ENCODE results near the gene TAF1B. TPM values are rescaled to one million over a fixed set of nuclear protein-coding genes. Genes with fewer than 3 reads are reported as not detected.

Gene TAF1B
- total and polyA plus RNA-seq, 10 of the 15 experiments (the other 5 are each of a cell fraction or from before 2014, with no cell fraction given): 8.1 to 18.3 (median 12.4) TPM

DNA sequence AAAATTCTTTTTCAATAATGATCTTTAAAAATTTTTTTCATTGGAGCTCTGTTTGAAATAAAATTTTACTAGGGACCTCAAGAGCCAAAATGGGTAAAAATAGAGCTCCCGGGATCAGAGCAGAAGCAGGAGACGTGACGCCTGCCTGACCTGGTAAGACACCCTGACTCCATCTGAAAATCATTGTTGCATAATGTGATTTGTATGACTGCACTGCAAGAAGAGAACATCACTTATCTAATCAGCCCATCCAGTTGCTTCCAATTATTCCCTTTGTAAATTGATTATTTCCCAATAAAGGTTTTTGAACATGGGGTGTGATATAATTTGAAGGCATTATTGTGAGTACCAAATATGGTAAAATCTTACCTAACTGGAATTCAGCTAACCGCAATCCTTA lies 17.1 kb upstream of the TAF1B start:
- ChIA-PET RAD21 (ENCODE audit: unreplicated experiment) (no interaction called here), SMC1A (ENCODE audit: uncharacterized antibody, unreplicated experiment) (interaction anchor here (0.6 to 0.7 kb wide), 3 partner anchors 148 to 1355 kb away, joined by 3 read pairs; no protein-coding TSS in a partner anchor), CTCF (interaction anchor here (0.6 kb wide), 2 partner anchors 158 to 268 kb away, joined by 3 read pairs; no protein-coding TSS in a partner anchor), POLR2A (no interaction called here)
- no peak overlapping the region for H3K4me2 ChIP-seq (ENCODE audit: control insufficient read depth, insufficient read depth)
- H3K9ac ChIP-seq (ENCODE audit: control insufficient read depth, insufficient read depth, low read length): no peak overlapping the region
- H3K79me2 ChIP-seq (ENCODE audit: control insufficient read depth, insufficient read depth, low read length): no peaks in the 10 kb centered on the region
- DNase-seq (ENCODE audit: low read depth, low spot score): no peak
- 46% methylated on average over 4 of the region's 4 CpGs for WGBS (ENCODE audit: insufficient coverage, insufficient replicate concordance, low lambda C conversion rate, missing lambda C conversion rate)
- H3K4me3 ChIP-seq: no peak overlapping the region
- no peaks in the 10 kb centered on the region for H3K9me3 ChIP-seq (replicated peaks; ENCODE audit: control insufficient read depth, insufficient read depth, low read length)
- H3K4me1 ChIP-seq (ENCODE audit: control insufficient read depth, insufficient read depth, low read length): no peaks in the 10 kb centered on the region
- H3K27ac ChIP-seq (ENCODE audit: control insufficient read depth, insufficient read depth): no peak overlapping the region
- H3K36me3 ChIP-seq (ENCODE audit: control insufficient read depth in 2 of 2, insufficient read depth in 2 of 2, low read length in 1 of 2): no peaks in the 10 kb centered on the region
- ATAC-seq: no peak
- no peaks in the 10 kb centered on the region; a peak in 1 of 4 replicates for H3K27me3 ChIP-seq (replicated peaks in 1 of 2; ENCODE audit: control insufficient read depth in 2 of 2, insufficient read depth in 2 of 2, low read length in 1 of 2)
- TF ChIP-seq SMARCA5 (IDR thresholded peaks at IDR 0.05) (no peak), EGR1 (IDR thresholded peaks at IDR 0.05; ENCODE audit: borderline replicate concordance in 1 of 2, low read depth in 2 of 2, low read length in 2 of 2) (no peak), ZZZ3 (IDR thresholded peaks at IDR 0.05; ENCODE audit: control insufficient read depth, insufficient read length, low read depth) (no peak), JUND (IDR thresholded peaks at IDR 0.05; ENCODE audit: low read depth, low read length) (no peak), LARP7 (IDR thresholded peaks at IDR 0.05) (no peak)
- no peaks in the 10 kb centered on the region for H4K20me1 ChIP-seq (ENCODE audit: control insufficient read depth, insufficient read depth)
- intact Hi-C loops (cut with micrococcal nuclease; ENCODE audit: unreplicated experiment): no loop called here
- BruUV-seq (replicated peaks): no TSS peak
- FAIRE-seq: no peak
- H2AFZ ChIP-seq (ENCODE audit: control insufficient read depth, low read depth, low read length): no peak overlapping the region
- in situ Hi-C loops (cut with MboI): no loop called here

DNA sequence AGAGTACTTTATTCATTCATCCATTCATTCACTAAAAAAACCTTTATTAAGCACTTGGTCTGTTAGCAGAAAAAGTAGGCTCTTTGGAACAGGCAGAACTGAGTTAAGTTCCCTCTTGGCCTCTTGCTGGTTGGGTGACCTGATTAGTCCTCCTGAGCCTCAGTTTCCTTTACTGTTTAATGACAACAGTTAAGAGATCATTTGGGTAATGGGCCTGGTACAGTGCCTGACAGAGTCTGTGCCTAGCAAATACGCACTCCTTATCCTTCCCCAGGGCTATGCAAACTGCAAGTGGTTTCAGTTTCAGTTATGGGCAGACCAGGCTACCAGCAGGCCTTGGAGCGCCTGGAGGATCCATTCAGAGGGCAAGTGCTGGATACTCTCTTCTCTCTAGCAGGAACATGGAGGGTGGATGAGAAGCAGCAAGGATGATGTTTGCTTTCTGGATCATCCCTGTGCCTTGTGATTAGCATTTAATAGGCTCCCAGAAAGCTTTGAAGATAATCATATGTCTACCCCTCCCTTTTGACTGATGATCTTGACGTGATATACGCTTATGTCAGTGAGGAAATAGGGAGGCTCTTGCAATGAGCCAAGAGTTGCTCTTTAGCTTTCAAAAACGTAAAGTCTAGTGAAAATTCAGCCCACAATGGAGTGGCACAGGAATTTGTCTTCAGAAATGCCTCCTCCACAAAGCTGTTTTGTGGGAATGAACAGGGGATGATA lies 12.4 kb upstream of the TAF1B start:
- intact Hi-C loops (cut with micrococcal nuclease; ENCODE audit: unreplicated experiment): no loop called here
- no peak for DNase-seq (ENCODE audit: low read depth, low spot score)
- no peak overlapping the region for H3K4me3 ChIP-seq
- TF ChIP-seq BACH1 (IDR thresholded peaks at IDR 0.05; ENCODE audit: borderline replicate concordance) (no peak), CBFB (IDR thresholded peaks at IDR 0.05; ENCODE audit: low read depth) (no peak), SMC3 (IDR thresholded peaks at IDR 0.05; ENCODE audit: borderline replicate concordance, low read length) (no peak), RAD51 (IDR thresholded peaks at IDR 0.05) (no peak)
- TF ChIP-seq, protein P1, sequence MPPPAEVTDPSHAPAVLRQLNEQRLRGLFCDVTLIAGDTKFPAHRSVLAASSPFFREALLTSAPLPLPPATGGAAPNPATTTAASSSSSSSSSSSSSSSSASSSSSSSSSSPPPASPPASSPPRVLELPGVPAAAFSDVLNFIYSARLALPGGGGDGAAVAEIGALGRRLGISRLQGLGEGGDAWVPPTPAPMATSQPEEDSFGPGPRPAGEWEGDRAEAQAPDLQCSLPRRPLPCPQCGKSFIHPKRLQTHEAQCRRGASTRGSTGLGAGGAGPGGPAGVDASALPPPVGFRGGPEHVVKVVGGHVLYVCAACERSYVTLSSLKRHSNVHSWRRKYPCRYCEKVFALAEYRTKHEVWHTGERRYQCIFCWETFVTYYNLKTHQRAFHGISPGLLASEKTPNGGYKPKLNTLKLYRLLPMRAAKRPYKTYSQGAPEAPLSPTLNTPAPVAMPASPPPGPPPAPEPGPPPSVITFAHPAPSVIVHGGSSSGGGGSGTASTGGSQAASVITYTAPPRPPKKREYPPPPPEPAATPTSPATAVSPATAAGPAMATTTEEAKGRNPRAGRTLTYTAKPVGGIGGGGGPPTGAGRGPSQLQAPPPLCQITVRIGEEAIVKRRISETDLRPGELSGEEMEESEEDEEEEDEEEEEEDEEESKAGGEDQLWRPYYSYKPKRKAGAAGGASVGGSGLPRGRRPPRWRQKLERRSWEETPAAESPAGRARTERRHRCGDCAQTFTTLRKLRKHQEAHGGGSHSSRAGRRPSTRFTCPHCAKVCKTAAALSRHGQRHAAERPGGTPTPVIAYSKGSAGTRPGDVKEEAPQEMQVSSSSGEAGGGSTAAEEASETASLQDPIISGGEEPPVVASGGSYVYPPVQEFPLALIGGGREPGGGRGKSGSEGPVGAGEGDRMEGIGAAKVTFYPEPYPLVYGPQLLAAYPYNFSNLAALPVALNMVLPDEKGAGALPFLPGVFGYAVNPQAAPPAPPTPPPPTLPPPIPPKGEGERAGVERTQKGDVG (CRISPR knock-in tag; IDR thresholded peaks at IDR 0.05): no peak
- TF ChIP-seq, protein P2, sequence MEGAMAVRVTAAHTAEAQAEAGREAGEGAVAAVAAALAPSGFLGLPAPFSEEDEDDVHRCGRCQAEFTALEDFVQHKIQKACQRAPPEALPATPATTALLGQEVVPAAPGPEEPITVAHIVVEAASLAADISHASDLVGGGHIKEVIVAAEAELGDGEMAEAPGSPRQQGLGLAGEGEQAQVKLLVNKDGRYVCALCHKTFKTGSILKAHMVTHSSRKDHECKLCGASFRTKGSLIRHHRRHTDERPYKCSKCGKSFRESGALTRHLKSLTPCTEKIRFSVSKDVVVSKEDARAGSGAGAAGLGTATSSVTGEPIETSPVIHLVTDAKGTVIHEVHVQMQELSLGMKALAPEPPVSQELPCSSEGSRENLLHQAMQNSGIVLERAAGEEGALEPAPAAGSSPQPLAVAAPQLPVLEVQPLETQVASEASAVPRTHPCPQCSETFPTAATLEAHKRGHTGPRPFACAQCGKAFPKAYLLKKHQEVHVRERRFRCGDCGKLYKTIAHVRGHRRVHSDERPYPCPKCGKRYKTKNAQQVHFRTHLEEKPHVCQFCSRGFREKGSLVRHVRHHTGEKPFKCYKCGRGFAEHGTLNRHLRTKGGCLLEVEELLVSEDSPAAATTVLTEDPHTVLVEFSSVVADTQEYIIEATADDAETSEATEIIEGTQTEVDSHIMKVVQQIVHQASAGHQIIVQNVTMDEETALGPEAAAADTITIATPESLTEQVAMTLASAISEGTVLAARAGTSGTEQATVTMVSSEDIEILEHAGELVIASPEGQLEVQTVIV (IDR thresholded peaks at IDR 0.05; ENCODE audit: borderline replicate concordance, partially characterized antibody): no peak

More for the DNA sequence above, 12.4 kb upstream of the TAF1B start:
- Histone ChIP-seq H3K27me3 (replicated peaks in 1 of 2; ENCODE audit: control insufficient read depth in 2 of 2, insufficient read depth in 2 of 2, low read length in 1 of 2) (no peaks in the 10 kb centered on the region; a peak in 1 of 4 replicates), H3K9me3 (replicated peaks; ENCODE audit: control insufficient read depth, insufficient read depth, low read length) (no peaks in the 10 kb centered on the region), H3K27ac (ENCODE audit: control insufficient read depth, insufficient read depth) (no peak overlapping the region), H4K20me1 (ENCODE audit: control insufficient read depth, insufficient read depth) (no peaks in the 10 kb centered on the region), H2AFZ (ENCODE audit: control insufficient read depth, low read depth, low read length) (no peak overlapping the region), H3K36me3 (ENCODE audit: control insufficient read depth in 2 of 2, insufficient read depth in 2 of 2, low read length in 1 of 2) (no peaks in the 10 kb centered on the region), H3K9ac (ENCODE audit: control insufficient read depth, insufficient read depth, low read length) (no peak overlapping the region), H3K79me2 (ENCODE audit: control insufficient read depth, insufficient read depth, low read length) (no peaks in the 10 kb centered on the region), H3K4me1 (ENCODE audit: control insufficient read depth, insufficient read depth, low read length) (no peaks in the 10 kb centered on the region), H3K4me2 (ENCODE audit: control insufficient read depth, insufficient read depth) (no peak overlapping the region)
- ChIA-PET CTCF (interaction anchor here (1.2 to 1.6 kb wide), 3 partner anchors 12 to 154 kb away, joined by 3 to 4 read pairs (median 3); partner anchors contain the start of gene TAF1B), RAD21 (ENCODE audit: unreplicated experiment) (no interaction called here), SMC1A (ENCODE audit: uncharacterized antibody, unreplicated experiment) (interaction anchor here (0.7 to 1.4 kb wide), 2 partner anchors 13 to 105 kb away, joined by 3 read pairs; no protein-coding TSS in a partner anchor), POLR2A (no interaction called here)
- WGBS (ENCODE audit: insufficient coverage, insufficient replicate concordance, low lambda C conversion rate, missing lambda C conversion rate): 29% methylated on average over 5 of the region's 5 CpGs
- peak; percentile 38; the same call in 1 of the 3 replicates for ATAC-seq
- no TSS peak for BruUV-seq (replicated peaks)
- in situ Hi-C loops (cut with MboI): no loop called here
- FAIRE-seq: no peak

Measured in GM12878 (cell line).